Activated naive CD4-positive, alpha-beta T cell (primary cell): ENCODE measurements around the gene LRRC1.

Experiments used
- DNase-seq, 4 experiments: peaks; one replicate each; lab custom pipeline; 2025; lab: John Stamatoyannopoulos, UW

The LRRC1 gene

GRCh38 chr6:53962646-53963045 lies 167.8 kb downstream of the LRRC1 start:
- no peak for DNase-seq

- no peak for DNase-seq
Measured at GRCh38 chr6:53967415-53967814, 172.6 kb downstream of the LRRC1 start.
